HPDE6-E6E7 (cell line): Measurements from ENCODE around the gene ALDH1A2.
"Not testable (repeated sequence)": the region's sequence is repeated elsewhere in the genome, so short reads cannot be mapped to it uniquely, and the experiment has no call there.

Experiments
- DNase-seq: peaks from one replicate; pipeline ENCODE4 v3.0.0; 2011; ENCODE audit warnings: missing footprints; ENCODE audit errors: extremely low spot score

The ALDH1A2 gene

DNA sequence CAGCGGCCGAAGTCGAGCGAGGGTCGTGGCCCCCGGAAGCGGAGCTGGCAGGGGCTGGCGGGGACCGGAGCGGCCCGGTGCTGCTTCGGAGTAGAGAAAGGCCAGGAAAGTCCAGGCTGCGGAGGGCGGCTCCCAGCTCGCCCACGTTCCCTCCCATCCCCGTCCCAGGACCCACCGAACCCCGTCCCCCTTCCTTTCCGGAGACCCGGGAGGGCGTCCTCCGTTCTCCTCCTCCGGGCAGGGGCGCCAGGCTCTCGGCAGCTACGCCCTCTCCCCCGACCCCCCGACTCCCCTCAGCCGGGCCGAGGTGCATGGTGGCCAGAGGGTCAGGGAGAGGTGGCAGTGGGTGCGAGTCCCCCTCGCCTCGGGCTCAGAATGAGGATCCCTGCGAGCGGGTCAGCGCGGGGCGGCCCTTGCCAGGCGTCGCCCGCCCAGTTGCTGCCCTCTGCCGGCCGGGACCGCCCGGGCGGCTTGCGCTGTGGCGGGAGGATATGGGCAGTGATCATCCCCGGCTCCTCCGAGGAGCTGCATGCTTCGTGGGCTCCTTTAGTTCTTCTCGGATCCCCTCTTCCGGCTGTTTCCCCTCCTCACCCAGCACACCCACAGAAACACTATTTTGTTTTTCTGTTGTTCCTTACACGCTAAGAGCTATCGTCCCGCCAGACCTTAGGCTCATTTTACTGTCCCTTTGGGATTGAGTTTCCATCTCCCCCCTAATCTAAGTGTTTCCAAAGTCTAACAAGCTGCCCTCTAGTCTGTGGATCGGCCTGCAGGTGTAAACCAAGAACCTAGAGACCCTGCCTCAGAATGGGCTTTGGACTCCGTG, 744 bp upstream of the ALDH1A2 start:
- DNase-seq = peak; percentile 72

DNA sequence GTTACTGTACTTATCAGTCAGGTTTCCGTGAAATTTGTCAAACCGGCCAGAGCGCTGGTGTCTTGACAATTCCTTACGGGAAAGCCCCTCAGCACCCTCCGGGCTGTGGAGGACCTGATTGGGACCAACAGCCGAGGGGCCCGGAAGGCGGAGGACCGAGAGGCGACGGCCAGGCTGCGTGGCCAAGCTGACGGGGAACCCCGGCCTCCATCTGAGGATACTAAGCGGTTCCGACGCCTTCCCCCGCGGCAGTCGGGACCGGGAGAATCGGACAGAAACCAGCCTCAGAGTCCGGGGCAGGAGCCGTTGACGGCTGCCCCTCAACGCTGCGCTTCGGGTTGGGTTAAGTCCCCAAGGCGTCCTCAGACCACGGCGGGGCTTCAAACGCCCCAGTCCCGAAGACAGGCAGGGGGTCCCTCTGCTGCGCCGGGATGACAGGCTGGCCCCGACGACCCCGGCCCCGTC, 499 bp downstream of the ALDH1A2 start:
- no peak for DNase-seq

GRCh38 chr15:58064082-58064979, 1.2 kb downstream of the ALDH1A2 start:
- DNase-seq = no peak

DNA sequence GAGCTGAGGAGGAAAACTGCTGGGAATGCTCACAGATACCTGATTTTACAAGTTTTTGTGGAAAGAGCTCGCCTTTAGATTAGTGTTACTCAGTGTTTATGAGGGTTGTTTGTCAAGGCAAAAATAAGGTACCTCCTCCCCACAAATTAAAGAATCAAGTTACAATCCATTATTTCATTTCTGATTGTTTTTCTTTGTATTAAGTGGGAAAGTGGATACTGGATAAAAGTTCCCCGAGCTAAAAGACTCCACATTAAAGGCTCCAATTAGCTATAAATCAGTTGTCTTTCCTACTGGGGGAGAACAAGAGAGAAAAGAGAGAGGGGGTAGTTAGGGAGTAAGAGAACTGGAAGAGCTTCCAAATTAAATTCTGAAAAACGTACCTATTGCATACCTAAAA, 1.9 kb downstream of the ALDH1A2 start:
- DNase-seq = no peak

DNA sequence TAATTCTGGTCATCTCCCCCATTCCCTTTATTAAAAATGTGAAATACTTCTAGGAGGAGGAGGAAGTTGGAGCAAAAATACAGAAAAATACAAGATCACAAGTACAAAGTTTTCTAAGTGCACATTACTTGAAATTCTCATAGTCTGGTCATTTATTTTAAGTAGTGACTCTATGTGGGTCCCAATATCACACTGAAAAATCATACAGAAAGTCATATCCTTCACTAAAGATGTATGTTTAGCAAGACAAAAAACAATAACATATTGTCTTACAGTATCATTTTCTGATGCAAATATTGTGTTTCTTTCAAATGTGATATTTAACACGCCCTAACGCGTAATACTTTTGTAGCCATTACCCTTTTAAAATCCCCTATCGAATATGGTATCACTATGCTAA, 2.5 kb downstream of the ALDH1A2 start:
- no peak for DNase-seq

- DNase-seq = no peak
Measured at GRCh38 chr15:58062175-58062574, 3.3 kb downstream of the ALDH1A2 start.

GRCh38 chr15:58060575-58060974, 4.9 kb downstream of the ALDH1A2 start:
- no peak for DNase-seq

DNA sequence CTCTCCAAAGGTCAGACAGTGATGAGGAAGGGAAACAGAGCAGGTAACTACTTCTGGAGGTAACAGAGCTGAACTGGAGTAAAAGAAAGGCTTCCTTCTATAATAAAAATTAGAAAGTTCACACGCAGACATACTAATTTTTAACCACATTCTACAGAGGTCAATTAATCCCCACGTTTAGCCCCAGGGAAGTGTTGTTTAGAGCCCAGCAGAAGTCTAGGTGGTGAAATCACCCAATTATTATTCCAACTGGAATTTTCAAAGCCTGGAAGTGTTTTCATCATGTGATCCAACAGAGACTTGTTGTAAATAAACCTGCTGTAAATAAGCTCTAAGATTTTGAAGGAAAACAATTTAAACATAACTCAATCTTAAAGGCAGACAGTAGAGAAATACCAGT, 6.8 kb downstream of the ALDH1A2 start:
- no peak for DNase-seq

DNA sequence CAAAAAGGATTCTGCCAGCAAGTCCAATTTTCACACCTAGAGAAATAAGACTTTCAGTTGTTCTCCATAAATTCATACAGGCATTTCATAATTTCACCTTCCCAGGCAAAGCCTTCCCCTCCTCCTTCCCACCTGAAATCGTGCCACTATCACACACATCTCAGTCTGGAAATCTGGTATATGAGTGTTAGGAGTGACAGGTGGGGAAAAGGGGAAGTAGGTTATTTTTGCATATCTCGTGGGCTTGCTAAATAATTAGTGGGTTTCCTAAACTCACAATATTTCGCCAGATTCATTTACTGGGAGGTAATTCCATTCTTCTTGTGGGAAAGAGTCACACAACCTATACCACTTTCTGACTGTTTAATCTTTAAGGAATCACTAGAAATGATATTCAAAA, 7.4 kb downstream of the ALDH1A2 start:
- DNase-seq = no peak

- no peak for DNase-seq
Measured at GRCh38 chr15:58057559-58057958, 8.0 kb downstream of the ALDH1A2 start.

DNA sequence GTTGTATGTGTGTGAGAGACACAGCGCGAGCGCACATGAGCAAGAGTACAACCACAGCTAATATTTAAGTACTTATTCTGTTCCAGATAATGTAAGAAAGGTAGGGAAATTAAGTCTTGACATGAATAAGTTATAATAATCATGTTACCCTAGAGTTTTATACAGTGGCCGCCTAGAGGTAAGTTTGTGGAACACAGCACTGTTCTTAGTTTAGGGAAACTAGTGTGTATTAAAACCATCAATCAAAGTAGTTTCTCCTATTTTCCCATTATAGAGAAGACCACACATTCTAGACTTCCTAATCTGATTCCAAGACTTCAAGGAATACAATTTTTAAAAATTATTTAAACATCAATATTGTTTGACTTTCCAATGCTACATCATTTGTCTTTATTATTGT, 9.5 kb downstream of the ALDH1A2 start:
- DNase-seq = no peak

DNA sequence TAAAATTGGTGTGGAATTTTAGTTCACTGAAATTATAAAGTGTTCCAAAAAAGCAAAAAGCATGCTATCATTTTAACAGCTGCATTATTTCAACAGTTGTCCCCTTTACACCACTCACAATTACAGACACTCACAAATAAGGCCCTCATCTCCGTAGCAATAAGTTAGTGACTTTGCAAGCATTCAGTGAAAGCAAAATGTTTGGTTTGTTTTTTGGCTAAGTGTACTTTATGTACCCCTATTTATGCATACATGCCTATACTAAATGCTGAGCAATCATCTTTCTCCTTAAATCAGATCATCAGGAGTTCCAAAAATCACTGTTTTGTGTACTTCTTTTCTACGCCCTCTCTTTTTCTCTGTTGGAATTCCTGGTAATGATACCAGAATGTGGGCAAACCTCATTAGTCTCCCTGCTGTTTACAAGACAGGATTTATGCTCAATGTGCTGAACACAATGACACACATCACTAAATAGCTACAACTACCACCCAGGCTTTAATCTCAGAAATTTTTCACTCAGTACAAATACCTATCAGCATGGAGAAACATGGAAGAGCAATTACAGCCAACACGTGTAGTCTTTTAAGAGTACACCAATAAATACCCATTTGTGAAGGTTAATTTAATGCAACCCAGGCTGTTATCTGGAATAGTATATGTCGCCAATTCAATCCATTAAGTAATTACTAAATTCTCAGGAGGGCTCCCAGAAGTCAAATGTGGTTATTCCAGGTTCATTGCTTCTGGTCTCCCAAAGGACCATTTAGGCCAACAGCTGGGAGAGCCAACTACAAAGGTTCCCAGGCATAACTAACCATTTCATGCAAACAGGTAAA, 12.0 kb downstream of the ALDH1A2 start:
- DNase-seq = no peak

- no peak for DNase-seq
Measured at GRCh38 chr15:58052334-58052733, 13.2 kb downstream of the ALDH1A2 start.

DNA sequence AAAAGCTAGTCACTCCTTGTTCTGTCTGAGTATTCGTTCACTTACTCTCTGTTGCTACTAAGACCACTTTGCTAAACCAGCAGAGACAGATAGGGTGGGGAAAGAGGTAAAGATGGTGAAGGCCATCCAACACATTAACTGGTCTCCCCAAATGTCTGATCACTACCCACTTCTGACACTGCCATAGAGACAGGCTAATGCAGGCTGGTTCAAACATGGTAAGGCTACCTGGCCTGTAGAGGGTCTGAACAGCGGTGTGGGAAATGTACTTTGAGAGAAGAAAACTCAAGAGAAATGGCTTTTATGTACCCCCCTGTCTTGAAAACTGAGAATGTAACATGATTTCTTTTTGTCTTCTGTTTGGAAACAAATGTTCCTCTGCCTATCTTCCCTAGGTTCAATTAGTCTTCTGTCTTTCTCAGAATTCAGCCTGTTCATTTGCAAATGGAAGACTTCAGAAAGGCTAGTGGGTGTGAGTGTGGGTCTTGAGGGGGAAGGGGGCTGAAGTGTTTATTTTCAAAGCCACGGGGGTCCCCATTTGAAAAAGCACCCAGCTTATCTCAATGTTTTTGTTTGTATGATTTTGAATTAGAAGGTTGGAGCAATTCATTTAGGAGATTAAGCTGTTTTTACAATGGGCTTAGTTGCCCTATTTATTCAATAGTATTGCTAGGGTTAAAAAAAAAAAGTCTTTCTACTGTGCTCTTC, 15.8 kb downstream of the ALDH1A2 start:
- no peak for DNase-seq

DNA sequence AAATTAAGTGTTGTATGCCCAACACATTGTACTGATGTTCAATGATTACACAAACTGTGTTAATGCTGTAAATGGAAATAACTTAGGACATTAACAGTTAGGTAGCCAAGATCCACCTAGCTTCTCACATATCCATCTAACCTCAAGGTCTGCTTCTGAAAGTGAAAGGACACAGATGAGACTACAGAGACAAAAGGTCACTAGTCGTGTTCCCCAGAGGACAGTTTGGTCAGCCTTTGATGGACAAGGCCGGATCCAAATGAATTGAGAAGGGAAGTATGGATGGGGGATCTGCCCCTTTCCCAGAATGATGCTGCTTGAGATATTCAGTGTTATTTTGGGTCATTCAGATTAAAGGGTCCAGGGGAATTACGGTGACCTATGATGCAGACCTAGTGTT, 17.2 kb downstream of the ALDH1A2 start:
- DNase-seq = no peak

GRCh38 chr15:58047149-58047548, 18.4 kb downstream of the ALDH1A2 start:
- no peak for DNase-seq

GRCh38 chr15:58046467-58046866, 19.0 kb downstream of the ALDH1A2 start:
- no peak for DNase-seq

DNA sequence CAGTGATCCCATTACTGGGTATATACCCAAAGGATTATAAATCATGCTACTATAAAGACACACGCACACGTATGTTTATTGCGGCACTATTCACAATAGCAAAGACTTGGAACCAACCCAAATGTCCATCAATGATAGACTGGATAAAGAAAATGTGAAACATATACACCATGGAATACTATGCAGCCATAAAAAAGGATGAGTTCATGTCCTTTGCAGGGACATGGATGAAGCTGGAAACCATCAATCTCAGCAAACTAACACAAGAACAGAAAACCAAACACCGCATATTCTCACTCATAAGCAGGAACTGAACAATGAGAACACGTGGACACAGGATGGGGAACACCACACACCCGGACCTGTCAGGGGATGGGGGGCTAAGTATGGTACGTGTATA, 20.1 kb downstream of the ALDH1A2 start:
- DNase-seq = not testable (repeated sequence)

- DNase-seq = no peak
Measured at GRCh38 chr15:58044551-58044950, 21.0 kb downstream of the ALDH1A2 start.

GRCh38 chr15:58043192-58043903, 22.2 kb downstream of the ALDH1A2 start:
- no peak for DNase-seq

DNA sequence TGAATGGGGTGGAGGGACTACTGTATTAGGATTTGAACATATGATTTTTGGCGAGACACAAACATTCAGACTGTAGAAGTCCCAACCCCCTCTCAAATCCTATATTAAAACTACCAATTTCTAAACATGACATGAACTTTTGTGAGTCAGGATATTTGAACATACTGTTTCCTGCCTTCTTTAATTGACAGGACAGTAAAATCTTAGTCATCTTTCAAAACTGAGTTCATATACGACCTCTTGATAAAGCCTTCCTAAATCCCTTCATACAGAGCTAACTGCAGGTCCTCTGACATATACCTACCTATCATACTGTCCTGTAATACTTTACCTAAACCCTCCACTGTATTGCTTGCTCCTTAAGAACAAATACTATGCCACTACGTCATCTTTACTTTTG, 23.5 kb downstream of the ALDH1A2 start:
- no peak for DNase-seq
